AG10803 (cell line): ENCODE measurements around the gene CAAP1.

Experiments
- DNase-seq: peaks from one replicate; pipeline ENCODE4 v3.0.0; 2010; ENCODE audit warnings: low read depth
- H3K4me3 ChIP-seq: 2 replicates; pipeline ENCODE4 v1.5.1; 2011; ENCODE audit warnings: mild to moderate bottlenecking, low read length, control low read depth
- TF ChIP-seq, protein P1 (sequence below): conservative IDR thresholded peaks from 2 replicates; pipeline ENCODE4 v1.5.1; 2011; ENCODE audit warnings: mild to moderate bottlenecking, low read length, control low read depth, inconsistent platforms

The CAAP1 gene

GRCh38 chr9:26807161-26807560, 85.4 kb downstream of the CAAP1 start:
- DNase-seq, result no peak
- H3K4me3 ChIP-seq, result no peak overlapping the region
- TF ChIP-seq, protein P1, sequence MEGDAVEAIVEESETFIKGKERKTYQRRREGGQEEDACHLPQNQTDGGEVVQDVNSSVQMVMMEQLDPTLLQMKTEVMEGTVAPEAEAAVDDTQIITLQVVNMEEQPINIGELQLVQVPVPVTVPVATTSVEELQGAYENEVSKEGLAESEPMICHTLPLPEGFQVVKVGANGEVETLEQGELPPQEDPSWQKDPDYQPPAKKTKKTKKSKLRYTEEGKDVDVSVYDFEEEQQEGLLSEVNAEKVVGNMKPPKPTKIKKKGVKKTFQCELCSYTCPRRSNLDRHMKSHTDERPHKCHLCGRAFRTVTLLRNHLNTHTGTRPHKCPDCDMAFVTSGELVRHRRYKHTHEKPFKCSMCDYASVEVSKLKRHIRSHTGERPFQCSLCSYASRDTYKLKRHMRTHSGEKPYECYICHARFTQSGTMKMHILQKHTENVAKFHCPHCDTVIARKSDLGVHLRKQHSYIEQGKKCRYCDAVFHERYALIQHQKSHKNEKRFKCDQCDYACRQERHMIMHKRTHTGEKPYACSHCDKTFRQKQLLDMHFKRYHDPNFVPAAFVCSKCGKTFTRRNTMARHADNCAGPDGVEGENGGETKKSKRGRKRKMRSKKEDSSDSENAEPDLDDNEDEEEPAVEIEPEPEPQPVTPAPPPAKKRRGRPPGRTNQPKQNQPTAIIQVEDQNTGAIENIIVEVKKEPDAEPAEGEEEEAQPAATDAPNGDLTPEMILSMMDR, result no peak

DNA sequence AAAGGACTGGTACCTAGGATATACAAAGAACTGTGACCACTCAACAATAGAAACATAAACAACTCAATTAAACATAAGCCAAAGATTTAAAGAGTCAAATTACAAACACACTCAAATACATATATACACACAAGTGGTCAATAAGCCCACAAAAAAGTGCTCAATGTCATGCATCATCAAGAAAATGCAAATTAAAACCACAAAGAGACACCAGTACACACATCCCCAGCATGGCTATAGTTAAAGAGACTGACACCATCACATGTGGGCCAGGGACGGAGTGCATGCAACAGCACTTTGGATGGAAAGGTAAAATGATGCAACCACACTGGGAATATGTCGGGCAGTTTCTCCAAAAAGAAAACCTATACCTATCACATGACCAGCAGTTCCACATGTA, 89.7 kb downstream of the CAAP1 start:
- DNase-seq, result no peak
- H3K4me3 ChIP-seq, result no peak overlapping the region
- TF ChIP-seq, protein P1, result no peak

DNA sequence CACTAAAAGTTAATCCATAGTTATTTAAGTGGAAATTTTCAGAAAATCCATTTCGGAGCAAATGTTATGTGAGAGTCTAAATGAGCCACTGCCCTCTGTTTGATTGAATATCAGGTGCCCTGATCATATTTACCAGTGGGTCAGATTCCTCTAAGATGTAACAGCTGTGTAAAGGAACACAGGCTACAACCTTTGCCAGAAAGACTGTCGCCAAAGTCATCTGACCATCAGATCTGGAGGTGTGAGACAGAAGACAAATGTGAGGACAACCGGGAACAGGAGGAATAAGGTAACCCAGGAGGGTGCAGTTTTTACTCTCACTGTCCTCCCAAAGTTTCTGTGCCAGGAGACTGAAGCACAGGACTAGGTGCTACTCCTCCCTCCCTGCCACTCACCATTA, 90.8 kb downstream of the CAAP1 start:
- DNase-seq, result no peak
- TF ChIP-seq, protein P1, result no peak
- H3K4me3 ChIP-seq, result no peak overlapping the region

DNA sequence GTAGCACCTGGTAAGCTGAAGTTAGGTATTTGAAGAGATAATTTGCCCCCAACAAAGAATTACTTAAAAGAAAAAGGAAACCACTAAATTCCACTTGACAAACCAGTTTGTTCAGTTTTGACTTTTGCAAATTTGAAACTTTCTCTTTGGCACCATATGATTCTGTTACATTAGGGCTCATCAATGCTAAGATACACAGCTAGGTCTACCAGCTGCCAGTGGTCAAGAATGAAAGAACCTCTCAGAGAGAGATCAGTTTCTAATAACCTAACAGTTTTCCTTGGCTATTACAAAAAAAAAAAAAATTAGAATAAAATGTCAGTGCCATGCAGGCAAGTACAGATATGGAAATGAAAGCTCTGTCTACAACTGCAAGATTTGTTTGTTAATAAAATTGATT, 92.3 kb downstream of the CAAP1 start:
- TF ChIP-seq, protein P1, result no peak
- H3K4me3 ChIP-seq, result no peak overlapping the region
- no peak for DNase-seq

GRCh38 chr9:26791274-26791673, 101.3 kb downstream of the CAAP1 start:
- no peak overlapping the region for H3K4me3 ChIP-seq
- no peak for DNase-seq
- TF ChIP-seq, protein P1, result no peak
